GM04503 (cell line): ENCODE measurements around the gene GTPBP6.
"Not testable (repeated sequence)": the region's sequence is repeated elsewhere in the genome, so short reads cannot be mapped to it uniquely, and the experiment has no call there.

Source experiments
- DNase-seq: peaks from one replicate; pipeline ENCODE4 v3.0.0-alpha.2; 2012; ENCODE audit warnings: low read depth

Gene GTPBP6

DNA sequence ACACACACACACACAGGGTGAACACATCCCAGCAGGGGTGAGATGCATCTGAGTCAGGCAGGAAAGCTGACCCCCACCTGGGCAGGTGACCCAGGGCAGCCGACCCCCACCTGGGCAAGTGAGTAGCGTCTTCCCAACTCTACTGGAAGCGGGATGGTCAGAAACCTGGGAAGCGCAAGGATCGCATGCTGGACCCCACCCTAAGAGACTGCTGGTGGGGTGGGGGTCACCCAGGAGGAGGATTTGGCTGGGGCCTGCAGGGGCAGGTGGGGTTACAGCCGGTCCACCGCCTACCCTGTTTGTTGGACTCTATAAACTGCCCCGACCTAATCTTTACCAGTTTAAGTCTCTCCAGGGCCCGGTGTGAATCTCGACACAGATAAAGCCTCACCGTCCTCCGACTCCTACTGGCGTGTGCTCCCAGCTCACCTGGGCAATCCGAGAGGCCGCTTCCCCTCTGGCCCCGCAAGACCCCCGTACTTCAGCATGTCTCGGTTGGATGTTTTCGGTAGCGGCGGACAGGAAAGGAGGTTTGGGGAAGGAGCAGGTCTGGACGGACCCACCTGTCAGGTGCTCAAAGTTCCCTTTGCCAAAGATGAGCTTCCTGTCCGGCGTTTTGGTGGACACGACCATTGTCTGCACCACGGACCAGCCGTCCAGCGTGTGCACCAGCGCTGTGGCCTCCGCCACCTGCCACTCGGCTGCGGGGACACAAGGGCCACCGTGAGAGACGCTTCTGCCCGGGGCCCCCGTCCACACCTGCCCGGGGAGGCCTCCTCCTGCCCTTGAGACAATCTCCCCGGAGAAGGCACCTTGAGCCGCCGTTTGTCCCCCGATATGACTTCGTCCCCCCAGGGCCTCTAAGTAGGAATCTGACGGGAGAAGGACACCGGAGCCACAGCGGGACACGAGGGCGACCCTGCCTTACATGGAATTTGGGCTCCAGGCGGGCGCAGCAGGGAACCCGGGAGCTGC, 2.0 kb downstream of the GTPBP6 start:
- DNase-seq, result no peak

DNA sequence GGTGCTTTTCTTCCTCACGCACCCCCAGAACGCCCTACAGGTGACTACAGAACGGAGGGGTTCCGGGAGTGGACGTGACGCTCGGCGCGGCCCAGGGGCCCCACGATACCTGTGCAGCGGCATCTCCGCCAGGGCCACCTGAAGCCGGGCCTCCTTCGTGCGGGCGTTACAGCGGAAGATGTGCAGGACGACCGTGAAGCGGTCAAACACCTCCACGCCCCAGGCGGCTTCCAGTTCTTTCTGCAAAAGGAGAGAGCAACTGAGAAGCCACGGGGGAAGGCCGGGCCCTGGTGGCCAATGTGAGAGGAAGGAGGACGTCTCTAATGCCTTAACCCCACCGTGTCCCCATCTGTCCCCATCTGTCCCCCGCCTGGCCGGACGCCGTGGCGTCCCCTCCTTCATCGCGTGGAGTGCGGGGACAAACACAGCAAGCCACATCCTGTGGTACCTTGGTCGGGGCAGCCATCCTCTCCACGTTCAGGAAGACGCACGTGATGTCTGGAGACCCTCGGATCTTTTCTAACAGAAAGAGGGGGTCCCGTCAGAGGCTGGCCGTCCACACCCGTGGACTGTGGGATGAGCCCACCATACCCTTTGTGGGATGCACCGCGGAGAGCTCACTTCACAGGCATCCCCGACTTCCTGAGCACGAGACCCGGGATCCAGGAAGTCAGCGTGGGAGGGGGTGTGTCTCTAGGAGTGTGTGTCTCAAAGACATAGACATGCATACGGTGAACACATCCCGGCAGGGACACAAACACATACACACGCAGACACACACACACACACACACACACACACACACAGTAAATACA, 3.6 kb downstream of the GTPBP6 start:
- DNase-seq, result no peak

DNA sequence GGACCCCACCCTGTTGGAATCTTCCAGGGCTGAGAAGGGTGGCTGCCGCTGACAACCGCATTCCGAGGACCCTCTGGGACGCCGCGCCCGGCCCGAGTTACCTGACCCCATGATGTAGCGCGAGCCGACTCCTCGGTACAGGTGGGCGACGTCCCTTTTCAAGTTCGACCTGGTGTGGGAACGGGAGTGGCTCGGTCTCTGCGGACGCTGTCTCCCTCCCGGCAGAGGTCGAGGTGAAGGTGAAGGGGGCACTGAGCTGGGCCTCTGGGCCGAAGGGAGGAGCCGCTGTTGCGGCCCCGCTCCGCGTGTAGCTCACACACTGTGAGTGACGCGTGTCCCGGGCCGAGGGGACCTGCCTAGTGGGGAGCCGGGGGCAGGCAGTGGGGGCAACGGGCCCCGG, 4.5 kb downstream of the GTPBP6 start:
- no peak for DNase-seq

DNA sequence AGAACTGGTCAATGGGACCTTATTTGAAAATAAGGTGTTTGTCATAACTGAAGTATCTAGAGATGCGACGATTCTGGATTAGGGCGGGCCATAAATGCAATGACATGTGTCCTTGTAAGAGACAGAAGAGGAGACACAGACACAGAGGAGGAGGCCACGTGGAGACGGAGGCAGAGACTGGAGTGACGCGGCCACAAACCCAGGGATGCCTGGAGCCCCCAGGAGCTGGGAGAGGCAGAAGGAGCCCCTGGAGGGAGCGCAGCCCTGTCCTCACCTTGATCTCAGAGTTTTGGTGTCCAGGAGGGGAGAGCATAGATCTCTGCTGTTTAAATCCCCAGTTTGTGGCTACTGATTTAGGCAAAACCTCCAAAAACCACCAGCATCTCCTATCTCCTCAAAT, 5.0 kb downstream of the GTPBP6 start:
- DNase-seq, result no peak

DNA sequence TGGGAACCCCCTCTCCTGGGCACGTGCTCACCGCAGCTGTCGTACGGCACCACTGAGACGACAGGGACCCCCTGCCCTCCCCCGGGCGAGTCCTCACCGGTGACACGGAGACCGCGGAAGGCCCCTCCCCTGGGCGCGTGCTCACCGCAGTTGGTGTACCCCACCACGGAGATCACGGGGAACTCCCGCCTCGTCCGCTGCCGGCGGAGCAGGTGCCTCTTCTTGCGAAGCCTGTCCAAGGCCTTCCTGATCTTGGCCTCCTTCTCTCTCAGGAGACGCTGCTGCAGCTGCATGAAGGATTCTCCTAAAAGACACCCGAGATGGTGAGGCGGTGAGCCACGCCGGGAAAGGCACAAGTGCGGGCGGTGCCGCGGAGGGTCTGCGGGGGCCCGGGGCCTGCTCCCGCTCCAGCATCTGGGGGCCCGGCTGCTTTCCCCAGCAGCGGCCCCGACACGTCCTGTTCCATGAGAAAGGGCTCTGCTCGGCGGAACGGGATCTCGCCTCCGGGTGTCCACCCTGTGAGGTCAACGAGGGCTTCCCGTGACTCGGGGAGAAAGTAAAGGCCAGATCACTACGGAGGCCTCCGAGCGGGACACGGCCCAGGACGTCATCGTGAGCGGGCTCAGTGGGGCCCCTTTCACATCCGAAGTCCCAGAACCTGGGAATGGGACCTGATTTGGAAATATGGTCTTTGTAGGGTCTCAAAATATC, 5.8 kb downstream of the GTPBP6 start:
- no peak for DNase-seq

DNA sequence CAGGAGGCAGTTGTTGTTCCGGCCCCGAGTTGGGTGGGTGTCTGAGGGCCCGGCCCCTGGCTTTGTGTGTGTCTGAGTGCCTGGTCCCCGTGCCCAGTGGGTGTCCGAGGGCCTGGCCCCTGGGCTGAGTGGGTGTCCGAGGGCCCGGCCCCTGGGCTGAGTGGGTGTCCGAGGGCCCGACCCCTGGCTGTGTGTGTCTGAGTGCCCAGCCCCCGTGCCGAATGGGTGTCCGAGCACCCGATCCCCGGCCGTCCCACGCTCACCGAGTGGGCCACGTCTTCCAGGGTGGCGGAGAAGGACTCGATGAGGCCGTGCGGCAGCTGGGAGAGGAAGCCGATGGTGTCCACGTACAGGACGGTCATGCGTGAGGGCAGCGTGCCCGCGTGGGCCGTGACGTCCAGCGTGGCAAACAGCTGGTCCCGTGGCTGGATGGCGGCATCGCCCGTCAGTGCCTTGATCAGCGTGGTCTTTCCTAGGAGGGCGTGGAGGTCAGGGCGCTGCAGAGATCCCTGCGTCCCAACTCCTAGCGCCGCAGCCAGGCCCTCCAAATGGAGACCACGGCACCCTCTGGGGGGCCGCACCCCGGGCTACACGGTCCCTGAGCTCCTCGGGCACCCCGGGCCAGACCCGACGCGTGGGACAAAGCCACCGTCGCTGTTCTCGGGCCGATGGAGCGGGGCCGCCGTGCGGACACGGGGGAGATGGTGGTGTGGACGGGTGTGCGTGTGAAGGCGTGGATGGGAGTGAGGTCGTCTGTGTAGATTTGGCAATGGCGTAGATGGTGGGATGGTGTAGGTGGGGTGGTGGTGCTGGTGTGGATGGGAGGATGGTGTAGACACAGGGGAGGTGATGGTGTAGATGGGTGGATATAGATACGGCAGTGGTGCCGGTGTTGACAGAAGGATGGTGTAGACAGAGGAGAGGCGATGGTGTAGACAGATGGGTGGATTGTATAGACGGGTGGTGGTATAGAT, 7.2 kb downstream of the GTPBP6 start:
- DNase-seq, result no peak

DNA sequence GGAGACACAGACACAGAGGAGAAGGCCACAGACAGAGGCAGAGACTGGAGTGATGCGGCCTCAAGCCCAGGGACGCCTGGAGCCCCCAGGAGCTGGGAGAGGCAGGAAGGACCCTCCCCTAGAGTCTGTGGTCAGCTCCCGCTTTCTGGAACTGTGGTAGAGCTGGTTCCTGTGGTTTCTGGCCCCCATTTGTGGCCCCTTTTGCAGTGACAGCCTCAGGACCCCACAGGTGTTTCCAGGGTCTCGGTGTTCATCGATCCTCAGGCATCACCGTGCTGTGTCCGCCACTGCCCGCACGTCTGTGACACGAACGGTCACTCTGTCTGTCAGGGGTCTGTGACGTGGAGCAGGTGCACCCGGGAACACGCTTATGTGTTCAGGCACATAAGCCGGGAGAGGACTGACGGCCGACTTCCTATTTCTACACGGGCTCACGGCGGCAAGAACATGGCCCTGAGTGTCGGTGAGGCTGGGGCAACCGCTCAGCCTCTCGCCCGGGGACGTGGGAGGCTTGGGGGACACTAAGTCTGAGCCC, 7.9 kb downstream of the GTPBP6 start:
- no peak for DNase-seq

DNA sequence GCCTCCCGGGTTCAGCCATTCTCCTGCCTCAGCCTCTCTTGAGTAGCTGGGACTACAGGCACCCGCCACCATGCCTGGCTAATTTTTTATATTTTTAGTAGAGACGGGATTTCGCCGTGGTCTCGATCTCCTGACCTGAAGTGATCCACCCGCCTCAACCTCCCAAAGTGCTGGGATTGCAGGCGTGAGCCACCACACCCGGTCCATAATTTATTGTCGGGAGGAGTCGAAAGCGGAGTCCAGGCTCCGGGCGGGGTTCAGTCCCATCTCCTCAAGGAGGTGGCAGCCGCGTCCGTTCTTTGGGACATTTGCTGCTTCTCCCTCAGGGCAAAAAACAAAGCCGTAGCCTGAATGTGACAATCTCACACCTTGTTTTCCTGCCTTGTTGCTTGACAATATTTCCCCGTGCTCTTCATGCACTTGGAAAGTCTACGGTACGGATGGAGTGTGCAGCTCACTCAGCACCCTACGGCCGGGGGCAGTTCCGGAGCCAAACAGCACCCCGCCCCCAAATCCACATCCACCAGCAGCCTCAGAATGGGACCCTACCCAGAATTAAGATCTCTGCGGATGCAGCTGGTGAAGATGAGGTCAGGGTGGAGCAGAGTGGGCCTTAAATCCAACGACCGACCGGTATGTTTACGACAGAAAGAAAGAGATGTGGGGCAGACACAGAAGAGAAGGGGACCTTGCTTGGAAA, 9.6 kb downstream of the GTPBP6 start:
- DNase-seq, result no peak

DNA sequence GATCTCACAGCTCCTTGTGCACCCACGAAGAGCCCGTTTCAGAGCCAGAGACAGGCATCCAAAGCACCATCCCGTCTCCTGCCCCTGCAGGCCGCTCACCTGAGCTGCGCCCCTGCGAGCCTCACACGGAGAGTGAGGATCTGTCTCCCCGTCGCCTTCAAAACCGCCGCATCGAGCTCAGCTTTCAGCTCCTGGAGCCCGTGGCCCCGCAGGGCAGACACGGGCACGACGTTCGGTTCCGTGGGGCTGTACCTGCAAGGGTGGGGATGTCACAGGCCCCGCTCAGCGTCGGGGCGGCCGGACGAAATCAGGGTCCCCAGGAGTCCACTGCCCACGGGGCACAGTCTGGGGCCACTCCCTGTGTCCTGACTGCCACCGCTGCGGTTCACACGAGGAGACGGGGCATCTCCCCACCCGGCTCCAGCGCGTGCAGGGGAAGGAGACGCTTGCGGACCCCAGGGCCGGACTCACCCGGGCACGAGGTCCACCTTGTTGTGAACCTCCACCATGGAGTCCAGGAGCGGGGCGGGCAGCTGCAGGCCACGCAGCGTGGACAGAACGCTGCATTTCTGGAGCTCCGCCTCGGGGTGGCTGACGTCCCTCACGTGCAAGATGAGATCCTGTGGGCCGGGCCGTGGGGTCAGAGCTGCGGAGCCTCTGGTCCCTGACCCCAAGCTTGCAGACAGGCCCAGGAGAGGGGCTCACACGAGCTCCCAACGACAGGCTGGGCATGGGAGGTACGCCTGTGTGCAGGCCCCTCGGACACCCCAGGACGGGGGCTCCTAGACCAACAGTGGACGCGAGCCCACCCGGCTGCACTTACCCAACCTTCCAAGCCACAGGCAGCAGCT, 11.1 kb downstream of the GTPBP6 start:
- DNase-seq, result no peak

DNA sequence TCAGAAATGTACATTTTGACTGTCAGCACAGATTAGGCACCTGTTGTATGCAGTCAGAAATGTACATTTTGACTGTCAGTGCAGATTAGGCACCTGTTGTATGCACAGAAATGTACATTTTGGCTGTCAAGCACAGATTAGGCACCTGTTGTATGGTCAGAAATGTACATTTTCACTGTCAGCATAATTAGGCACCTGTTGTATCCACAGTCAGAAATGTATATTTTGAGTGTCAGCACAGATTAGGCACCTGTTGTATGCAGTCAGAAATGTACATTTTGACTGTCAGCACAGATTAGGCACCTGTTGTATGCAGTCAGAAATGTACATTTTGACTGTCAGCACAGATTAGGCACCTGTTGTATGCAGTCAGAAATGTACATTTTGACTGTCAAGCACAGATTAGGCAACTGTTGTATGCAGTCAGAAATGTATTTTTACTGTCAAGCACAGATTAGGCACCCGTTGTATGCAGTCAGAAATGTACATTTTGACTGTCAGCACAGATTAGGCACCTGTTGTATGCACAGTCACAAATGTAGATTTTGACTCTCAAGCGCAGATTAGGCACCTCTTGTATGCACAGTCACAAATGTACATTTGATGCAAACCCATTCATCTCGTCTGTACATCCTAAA, 11.9 kb downstream of the GTPBP6 start:
- DNase-seq, result not testable (repeated sequence)

DNA sequence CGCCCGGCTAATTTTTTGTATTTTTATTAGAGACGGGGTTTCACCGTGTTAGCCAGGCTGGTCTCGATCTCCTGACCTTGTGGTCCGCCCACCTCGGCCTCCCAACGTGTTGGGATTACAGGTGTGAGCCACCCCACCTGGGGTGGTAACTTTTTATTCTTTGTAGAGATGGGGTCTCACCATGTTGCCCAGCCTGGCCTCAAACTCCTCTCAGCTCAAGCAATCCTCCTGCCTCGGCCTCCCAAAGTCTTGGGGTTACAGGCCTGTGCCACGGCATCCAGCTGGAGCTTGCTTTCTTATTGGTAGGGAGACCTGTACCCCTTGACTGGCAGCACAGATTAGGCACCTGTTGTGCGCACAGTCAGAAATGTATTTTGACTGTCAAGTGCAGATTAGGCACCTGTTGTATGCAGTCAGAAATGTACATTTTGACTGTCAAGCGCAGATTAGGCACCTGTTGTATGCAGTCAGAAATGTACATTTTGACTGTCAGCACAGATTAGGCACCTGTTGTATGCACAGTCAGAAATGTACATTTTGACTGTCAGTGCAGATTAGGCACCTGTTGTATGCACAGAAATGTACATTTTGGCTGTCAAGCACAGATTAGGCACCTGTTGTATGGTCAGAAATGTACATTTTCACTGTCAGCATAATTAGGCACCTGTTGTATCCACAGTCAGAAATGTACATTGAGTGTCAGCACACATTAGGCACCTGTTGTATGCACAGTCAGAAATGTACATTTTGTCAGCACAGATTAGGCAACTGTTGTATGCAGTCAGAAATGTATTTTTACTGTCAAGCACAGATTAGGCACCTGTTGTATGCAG, 12.6 kb downstream of the GTPBP6 start:
- not testable (repeated sequence) for DNase-seq

DNA sequence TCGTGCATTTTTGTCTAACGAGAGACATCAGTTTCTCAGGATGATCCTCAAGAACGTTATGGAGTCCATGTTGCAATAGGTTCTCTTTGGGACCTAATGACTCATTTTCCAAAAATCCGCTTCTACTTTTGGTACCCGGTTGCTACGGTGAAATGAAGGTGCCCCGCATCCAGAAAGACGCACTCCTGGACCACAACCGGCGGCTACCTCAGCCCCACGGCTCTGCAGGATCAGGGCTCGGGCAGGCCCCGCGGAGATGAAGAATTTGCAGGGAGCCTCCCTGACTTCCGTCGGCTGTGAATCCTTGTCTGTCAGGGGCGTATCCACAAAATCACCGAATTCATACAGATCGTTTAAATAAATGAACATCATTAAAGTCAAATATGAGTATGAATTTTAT, 15.6 kb downstream of the GTPBP6 start:
- DNase-seq, result no peak

DNA sequence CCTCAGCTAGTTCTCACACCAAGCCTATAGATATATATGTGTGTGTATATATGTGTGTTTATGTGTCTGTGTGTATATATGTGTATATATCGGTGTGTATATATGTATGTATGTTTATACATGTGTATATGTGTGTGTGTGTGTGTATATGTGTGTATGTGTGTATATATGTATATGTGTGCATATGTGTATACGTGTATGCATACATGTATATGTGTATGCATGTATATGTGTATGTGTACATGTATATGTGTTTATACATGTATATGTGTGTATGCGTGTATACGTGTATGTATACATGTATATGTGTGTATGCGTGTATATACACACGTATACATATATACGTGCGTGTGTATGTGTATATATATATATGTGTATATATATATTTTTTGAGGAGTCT, 18.3 kb downstream of the GTPBP6 start:
- DNase-seq, result no peak

DNA sequence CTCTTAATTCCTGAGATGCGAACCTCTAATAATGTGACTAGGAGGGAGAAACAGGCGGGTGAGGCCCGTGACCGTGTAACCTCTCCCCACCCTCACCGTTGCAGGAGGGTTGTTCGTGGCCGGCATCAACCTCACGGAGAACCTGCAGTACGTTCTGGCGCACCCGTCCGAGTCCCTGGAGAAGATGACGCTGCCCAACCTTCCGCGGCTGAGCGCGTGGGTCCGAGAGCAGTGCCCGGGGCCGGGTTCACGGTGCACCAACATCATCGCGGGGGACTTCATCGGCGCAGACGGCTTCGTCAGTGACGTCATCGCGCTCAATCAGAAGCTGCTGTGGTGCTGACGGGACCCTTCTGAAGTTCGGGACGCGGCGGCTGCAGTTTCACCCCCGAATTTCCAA, 19.6 kb downstream of the GTPBP6 start:
- DNase-seq, result no peak

DNA sequence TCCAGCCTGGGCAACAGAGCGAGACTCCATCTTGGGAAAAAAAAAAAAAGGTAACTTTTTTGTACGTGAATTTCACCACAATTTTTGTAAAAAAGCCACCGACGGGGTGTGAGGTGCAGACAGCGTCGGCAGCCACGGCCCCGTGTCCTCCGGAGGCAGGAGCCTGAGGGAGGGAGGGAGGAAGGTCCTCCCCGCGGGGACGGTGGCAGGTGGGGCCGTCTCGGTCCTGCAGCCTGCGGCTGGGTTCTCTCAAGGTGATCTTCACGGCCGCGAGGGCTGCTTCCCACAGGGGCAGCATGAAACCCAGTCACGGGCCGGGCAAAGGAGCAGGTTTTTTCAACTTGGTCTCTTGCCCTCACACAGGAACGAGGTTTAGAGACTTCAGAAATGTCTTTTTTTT, 23.5 kb downstream of the GTPBP6 start:
- no peak for DNase-seq

DNA sequence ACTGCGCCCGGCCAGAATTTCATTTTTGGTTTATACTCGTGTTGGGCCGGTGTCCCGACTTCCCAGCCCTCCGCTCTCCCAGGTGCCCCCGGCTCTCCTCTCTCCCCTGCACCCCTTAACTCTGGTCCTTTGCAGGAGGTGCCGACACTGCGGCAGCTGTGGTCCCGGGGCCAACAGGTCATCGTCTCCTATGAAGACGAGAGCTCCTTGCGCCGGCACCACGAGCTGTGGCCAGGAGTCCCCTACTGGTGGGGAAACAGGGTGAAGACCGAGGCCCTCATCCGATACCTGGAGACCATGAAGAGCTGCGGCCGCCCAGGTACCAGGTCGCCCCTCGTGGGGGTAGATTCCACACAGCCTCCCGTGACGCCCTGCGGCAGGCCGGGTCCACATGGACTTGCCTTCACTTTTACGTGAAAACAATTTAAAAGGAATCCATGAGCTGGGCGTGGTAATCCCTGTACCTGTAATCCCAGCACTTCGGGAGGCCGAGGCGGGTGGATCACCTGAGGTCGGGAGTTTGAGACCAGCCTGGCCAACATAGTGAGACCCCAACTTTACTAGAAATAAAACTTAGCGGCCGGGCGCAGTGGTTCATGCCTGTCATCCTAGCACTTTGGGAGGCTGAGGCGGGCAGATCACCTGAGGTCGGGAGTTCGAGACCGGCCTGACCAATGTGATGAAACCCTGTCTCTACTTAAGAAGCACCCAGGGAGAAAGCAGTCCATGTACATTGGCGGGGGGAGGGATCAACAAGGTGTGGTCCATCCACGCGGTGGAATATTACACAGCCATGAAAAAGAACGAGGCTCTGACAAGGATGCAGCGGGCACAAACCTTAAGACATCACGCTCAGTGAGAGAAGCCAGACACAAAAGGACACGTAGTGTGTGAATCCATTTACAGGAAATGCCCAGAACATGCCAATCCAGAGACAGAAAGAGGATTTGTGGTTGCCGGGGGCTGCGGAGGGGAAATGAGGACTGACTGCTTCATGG, 25.4 kb downstream of the GTPBP6 start:
- no peak for DNase-seq

DNA sequence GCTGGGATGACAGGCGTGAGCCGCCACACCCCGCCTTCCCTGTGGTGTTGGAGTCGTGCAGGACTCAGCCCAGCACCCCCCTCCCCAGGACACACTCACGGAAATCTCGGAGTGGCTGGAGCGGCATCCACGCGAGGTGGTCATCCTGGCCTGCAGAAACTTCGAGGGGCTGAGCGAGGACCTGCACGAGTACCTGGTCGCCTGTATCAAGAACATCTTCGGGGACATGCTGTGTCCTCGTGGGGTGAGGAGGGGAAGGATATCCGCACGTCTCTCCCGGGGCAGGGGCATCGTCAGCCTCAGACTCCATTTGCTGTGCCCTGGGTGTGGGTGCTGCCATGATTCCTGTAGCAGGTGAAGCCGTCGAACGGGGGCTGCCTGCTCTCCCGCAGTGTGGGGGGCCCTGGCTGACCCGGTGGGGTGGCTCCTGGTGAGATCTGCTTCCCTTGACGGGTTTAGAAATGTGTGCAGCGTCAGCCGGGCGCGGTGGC, 27.1 kb downstream of the GTPBP6 start:
- no peak for DNase-seq
